ENCODE measurements around the gene DDX20.

The DDX20 gene

DNA sequence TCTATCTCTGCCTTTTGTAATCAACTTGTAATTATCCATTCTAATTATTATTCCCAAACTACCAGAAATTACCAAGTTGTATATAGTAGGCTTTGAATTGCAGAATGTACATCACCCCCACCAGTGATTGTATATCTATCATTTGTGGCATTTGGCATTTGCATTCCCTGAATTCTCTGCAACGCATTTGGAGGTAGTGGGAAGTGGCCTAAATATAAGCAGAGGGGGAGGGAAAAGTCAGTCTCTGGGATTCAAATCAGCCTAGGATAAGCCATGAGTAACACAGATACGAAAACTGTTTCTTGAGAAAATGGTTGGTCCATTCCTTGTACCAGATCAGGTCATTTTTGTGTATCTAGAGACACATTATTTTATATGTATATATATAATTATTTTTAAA is 20.7 kb downstream of the DDX20 start:
- no peak overlapping the region for H3K27ac ChIP-seq (replicated peaks; ENCODE audit: low read length)
- H3K18ac ChIP-seq (ENCODE audit: low read length): no peak overlapping the region
- no peak for DNase-seq (ENCODE audit: low spot score)
- no peak overlapping the region for H2BK12ac ChIP-seq (ENCODE audit: low read length)
- no peak overlapping the region for H3K4ac ChIP-seq (ENCODE audit: low read length)
- no peaks in the 10 kb centered on the region for H3K79me1 ChIP-seq (ENCODE audit: low read depth, low read length)
- H3K9me3 ChIP-seq (replicated peaks in 1 of 2; ENCODE audit: control insufficient read depth in 2 of 2, insufficient read depth in 1 of 2, low read depth in 1 of 2, low read length in 2 of 2): no peaks in the 10 kb centered on the region
- no peak overlapping the region for H2BK120ac ChIP-seq (ENCODE audit: low read depth, low read length)
- no peaks in the 10 kb centered on the region for H3K36me3 ChIP-seq (replicated peaks in 1 of 2; ENCODE audit: control insufficient read depth in 2 of 2, insufficient read depth in 2 of 2, low read length in 2 of 2)
- no peak overlapping the region for H3K4me2 ChIP-seq (ENCODE audit: insufficient read depth, low read length, poor library complexity, severe bottlenecking)
- no peak overlapping the region for H2BK5ac ChIP-seq (ENCODE audit: low read length)
- H3K4me1 ChIP-seq (ENCODE audit: control insufficient read depth in 2 of 2, insufficient read depth in 1 of 2, low read depth in 1 of 2, low read length in 2 of 2): peaks cover 4 to 7% of the 10 kb centered on the region in 2 donors
- no peak overlapping the region for H2AK5ac ChIP-seq (ENCODE audit: low read depth, low read length)
- peak overlapping the region; percentile 43 for H2AFZ ChIP-seq (ENCODE audit: low read length)
- H3K4me3 ChIP-seq (ENCODE audit: low read length in 2 of 2): no peak overlapping the region
- H4K8ac ChIP-seq (ENCODE audit: low read depth, low read length): no peak overlapping the region
- no peak overlapping the region for H3K9ac ChIP-seq (ENCODE audit: low read depth, low read length, poor library complexity)
- no peak overlapping the region for H3K14ac ChIP-seq (ENCODE audit: low read length)
- no CpG with 5 or more reads among the region's 2 CpGs for WGBS, 2 donors (ENCODE audit: extremely low coverage in 2 of 2, insufficient read length in 2 of 2, insufficient replicate concordance in 1 of 2)
- peaks cover 0 to 3% (median 0%) of the 10 kb centered on the region in 3 experiments for H3K27me3 ChIP-seq (ENCODE audit: control insufficient read depth in 3 of 3, insufficient read depth in 3 of 3, low read depth in 1 of 3, low read length in 3 of 3)
- no peak overlapping the region for H2BK15ac ChIP-seq (ENCODE audit: low read length)
- H3K23ac ChIP-seq (ENCODE audit: low read depth, low read length, poor library complexity): no peak overlapping the region
- H4K91ac ChIP-seq (ENCODE audit: low read depth, low read length, poor library complexity): no peak overlapping the region

DNA sequence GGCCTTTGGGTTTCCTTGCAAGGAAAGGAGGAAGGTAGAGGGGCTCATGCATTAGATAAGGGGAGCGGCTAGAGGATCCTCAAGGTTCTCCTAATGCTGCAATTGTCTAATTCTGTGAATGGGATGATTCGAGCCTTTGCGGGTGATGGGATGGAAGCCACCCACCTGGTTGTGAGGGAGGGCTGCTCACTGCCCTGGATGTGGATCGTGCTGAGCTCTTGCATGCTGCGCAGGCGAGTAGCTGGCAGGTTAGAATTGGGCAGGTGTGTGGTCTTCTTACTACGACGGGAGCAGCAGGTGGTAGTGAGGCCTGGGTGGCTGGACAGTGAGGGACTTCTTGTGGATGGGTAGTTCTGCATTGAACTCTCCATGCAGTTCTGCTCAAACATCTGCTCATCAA is 21.2 kb downstream of the DDX20 start:
- H3K79me1 ChIP-seq (ENCODE audit: low read depth, low read length): no peaks in the 10 kb centered on the region
- H2BK120ac ChIP-seq (ENCODE audit: low read depth, low read length): no peak overlapping the region
- WGBS, 2 donors (ENCODE audit: extremely low coverage in 2 of 2, insufficient read length in 2 of 2, insufficient replicate concordance in 1 of 2): no CpG with 5 or more reads among the region's 8 CpGs
- H3K18ac ChIP-seq (ENCODE audit: low read length): no peak overlapping the region
- peaks cover 4 to 7% of the 10 kb centered on the region in 2 donors for H3K4me1 ChIP-seq (ENCODE audit: control insufficient read depth in 2 of 2, insufficient read depth in 1 of 2, low read depth in 1 of 2, low read length in 2 of 2)
- H3K4me3 ChIP-seq (ENCODE audit: low read length in 2 of 2): no peak overlapping the region
- H3K27ac ChIP-seq (replicated peaks; ENCODE audit: low read length): no peak overlapping the region
- H4K91ac ChIP-seq (ENCODE audit: low read depth, low read length, poor library complexity): no peak overlapping the region
- no peak overlapping the region for H3K9ac ChIP-seq (ENCODE audit: low read depth, low read length, poor library complexity)
- H3K14ac ChIP-seq (ENCODE audit: low read length): no peak overlapping the region
- H3K23ac ChIP-seq (ENCODE audit: low read depth, low read length, poor library complexity): no peak overlapping the region
- H3K27me3 ChIP-seq (ENCODE audit: control insufficient read depth in 3 of 3, insufficient read depth in 3 of 3, low read depth in 1 of 3, low read length in 3 of 3): peaks cover 0 to 3% (median 0%) of the 10 kb centered on the region in 3 experiments
- H2BK12ac ChIP-seq (ENCODE audit: low read length): no peak overlapping the region
- H3K36me3 ChIP-seq (replicated peaks in 1 of 2; ENCODE audit: control insufficient read depth in 2 of 2, insufficient read depth in 2 of 2, low read length in 2 of 2): no peaks in the 10 kb centered on the region
- H2BK15ac ChIP-seq (ENCODE audit: low read length): no peak overlapping the region
- no peak overlapping the region for H2AFZ ChIP-seq (ENCODE audit: low read length)
- no peak overlapping the region for H2AK5ac ChIP-seq (ENCODE audit: low read depth, low read length)
- no peak overlapping the region for H3K4me2 ChIP-seq (ENCODE audit: insufficient read depth, low read length, poor library complexity, severe bottlenecking)
- no peaks in the 10 kb centered on the region for H3K9me3 ChIP-seq (replicated peaks in 1 of 2; ENCODE audit: control insufficient read depth in 2 of 2, insufficient read depth in 1 of 2, low read depth in 1 of 2, low read length in 2 of 2)
- no peak for DNase-seq (ENCODE audit: low spot score)
- no peak overlapping the region for H4K8ac ChIP-seq (ENCODE audit: low read depth, low read length)
- H3K4ac ChIP-seq (ENCODE audit: low read length): no peak overlapping the region
- H2BK5ac ChIP-seq (ENCODE audit: low read length): no peak overlapping the region

GRCh38 chr1:111777301-111777700 is 21.6 kb downstream of the DDX20 start:
- no peak overlapping the region for H3K14ac ChIP-seq (ENCODE audit: low read length)
- no CpG with 5 or more reads among the region's 1 CpG for WGBS, 2 donors (ENCODE audit: extremely low coverage in 2 of 2, insufficient read length in 2 of 2, insufficient replicate concordance in 1 of 2)
- no peak overlapping the region for H4K91ac ChIP-seq (ENCODE audit: low read depth, low read length, poor library complexity)
- no peaks in the 10 kb centered on the region for H3K9me3 ChIP-seq (replicated peaks in 1 of 2; ENCODE audit: control insufficient read depth in 2 of 2, insufficient read depth in 1 of 2, low read depth in 1 of 2, low read length in 2 of 2)
- H2AK5ac ChIP-seq (ENCODE audit: low read depth, low read length): no peak overlapping the region
- no peak overlapping the region for H3K9ac ChIP-seq (ENCODE audit: low read depth, low read length, poor library complexity)
- no peaks in the 10 kb centered on the region for H3K79me1 ChIP-seq (ENCODE audit: low read depth, low read length)
- no peak overlapping the region for H2BK120ac ChIP-seq (ENCODE audit: low read depth, low read length)
- H2BK5ac ChIP-seq (ENCODE audit: low read length): no peak overlapping the region
- H3K18ac ChIP-seq (ENCODE audit: low read length): no peak overlapping the region
- H3K36me3 ChIP-seq (replicated peaks in 1 of 2; ENCODE audit: control insufficient read depth in 2 of 2, insufficient read depth in 2 of 2, low read length in 2 of 2): no peaks in the 10 kb centered on the region
- no peak overlapping the region for H3K4me3 ChIP-seq (ENCODE audit: low read length in 2 of 2)
- no peak overlapping the region for H3K4ac ChIP-seq (ENCODE audit: low read length)
- H2BK12ac ChIP-seq (ENCODE audit: low read length): no peak overlapping the region
- peaks cover 4 to 7% of the 10 kb centered on the region in 2 donors for H3K4me1 ChIP-seq (ENCODE audit: control insufficient read depth in 2 of 2, insufficient read depth in 1 of 2, low read depth in 1 of 2, low read length in 2 of 2)
- no peak for DNase-seq (ENCODE audit: low spot score)
- no peak overlapping the region for H2AFZ ChIP-seq (ENCODE audit: low read length)
- no peak overlapping the region for H3K4me2 ChIP-seq (ENCODE audit: insufficient read depth, low read length, poor library complexity, severe bottlenecking)
- H4K8ac ChIP-seq (ENCODE audit: low read depth, low read length): no peak overlapping the region
- no peak overlapping the region for H3K27ac ChIP-seq (replicated peaks; ENCODE audit: low read length)
- H3K23ac ChIP-seq (ENCODE audit: low read depth, low read length, poor library complexity): no peak overlapping the region
- H3K27me3 ChIP-seq (ENCODE audit: control insufficient read depth in 3 of 3, insufficient read depth in 3 of 3, low read depth in 1 of 3, low read length in 3 of 3): peaks cover 0 to 4% (median 0%) of the 10 kb centered on the region in 3 experiments
- no peak overlapping the region for H2BK15ac ChIP-seq (ENCODE audit: low read length)

- Histone ChIP-seq H2BK12ac (ENCODE audit: low read length) (no peak overlapping the region), H2AK5ac (ENCODE audit: low read depth, low read length) (peak overlapping the region; percentile 28), H3K27me3 (ENCODE audit: control insufficient read depth in 3 of 3, insufficient read depth in 3 of 3, low read depth in 1 of 3, low read length in 3 of 3) (peaks cover 0 to 9% (median 0%) of the 10 kb centered on the region in 3 experiments), H4K8ac (ENCODE audit: low read depth, low read length) (no peak overlapping the region), H2BK5ac (ENCODE audit: low read length) (no peak overlapping the region), H3K27ac (replicated peaks; ENCODE audit: low read length) (peak overlapping the region; percentile 48), H3K79me1 (ENCODE audit: low read depth, low read length) (no peaks in the 10 kb centered on the region), H3K14ac (ENCODE audit: low read length) (no peak overlapping the region), H3K9me3 (replicated peaks in 1 of 2; ENCODE audit: control insufficient read depth in 2 of 2, insufficient read depth in 1 of 2, low read depth in 1 of 2, low read length in 2 of 2) (no peaks in the 10 kb centered on the region), H4K91ac (ENCODE audit: low read depth, low read length, poor library complexity) (no peak overlapping the region), H3K18ac (ENCODE audit: low read length) (no peak overlapping the region), H2AFZ (ENCODE audit: low read length) (no peak overlapping the region), H3K9ac (ENCODE audit: low read depth, low read length, poor library complexity) (no peak overlapping the region), H3K4ac (ENCODE audit: low read length) (no peak overlapping the region), H3K36me3 (replicated peaks in 1 of 2; ENCODE audit: control insufficient read depth in 2 of 2, insufficient read depth in 2 of 2, low read length in 2 of 2) (no peaks in the 10 kb centered on the region), H3K23ac (ENCODE audit: low read depth, low read length, poor library complexity) (no peak overlapping the region), H3K4me1 (ENCODE audit: control insufficient read depth in 2 of 2, insufficient read depth in 1 of 2, low read depth in 1 of 2, low read length in 2 of 2) (peaks cover 4 to 7% of the 10 kb centered on the region in 2 donors), H2BK15ac (ENCODE audit: low read length) (no peak overlapping the region), H3K4me2 (ENCODE audit: insufficient read depth, low read length, poor library complexity, severe bottlenecking) (no peak overlapping the region), H2BK120ac (ENCODE audit: low read depth, low read length) (no peak overlapping the region), H3K4me3 (ENCODE audit: low read length in 2 of 2) (no peak overlapping the region)
- no CpG with 5 or more reads among the region's 6 CpGs for WGBS, 2 donors (ENCODE audit: extremely low coverage in 2 of 2, insufficient read length in 2 of 2, insufficient replicate concordance in 1 of 2)
- no peak for DNase-seq (ENCODE audit: low spot score)
Observed at GRCh38 chr1:111778066-111778465, 22.4 kb downstream of the DDX20 start.

Data from neuronal stem cell (in vitro differentiated cells).